HuH-7.5 (cell line): ENCODE data around the gene ARHGAP23.
"Not testable (repeated sequence)": the region's sequence is repeated elsewhere in the genome, so short reads cannot be mapped to it uniquely, and the experiment has no call there.

ENCODE experiments used
- DNase-seq: peaks from one replicate; pipeline ENCODE4 v3.0.0; 2011; ENCODE audit warnings: low spot score

ARHGAP23 gene

DNA sequence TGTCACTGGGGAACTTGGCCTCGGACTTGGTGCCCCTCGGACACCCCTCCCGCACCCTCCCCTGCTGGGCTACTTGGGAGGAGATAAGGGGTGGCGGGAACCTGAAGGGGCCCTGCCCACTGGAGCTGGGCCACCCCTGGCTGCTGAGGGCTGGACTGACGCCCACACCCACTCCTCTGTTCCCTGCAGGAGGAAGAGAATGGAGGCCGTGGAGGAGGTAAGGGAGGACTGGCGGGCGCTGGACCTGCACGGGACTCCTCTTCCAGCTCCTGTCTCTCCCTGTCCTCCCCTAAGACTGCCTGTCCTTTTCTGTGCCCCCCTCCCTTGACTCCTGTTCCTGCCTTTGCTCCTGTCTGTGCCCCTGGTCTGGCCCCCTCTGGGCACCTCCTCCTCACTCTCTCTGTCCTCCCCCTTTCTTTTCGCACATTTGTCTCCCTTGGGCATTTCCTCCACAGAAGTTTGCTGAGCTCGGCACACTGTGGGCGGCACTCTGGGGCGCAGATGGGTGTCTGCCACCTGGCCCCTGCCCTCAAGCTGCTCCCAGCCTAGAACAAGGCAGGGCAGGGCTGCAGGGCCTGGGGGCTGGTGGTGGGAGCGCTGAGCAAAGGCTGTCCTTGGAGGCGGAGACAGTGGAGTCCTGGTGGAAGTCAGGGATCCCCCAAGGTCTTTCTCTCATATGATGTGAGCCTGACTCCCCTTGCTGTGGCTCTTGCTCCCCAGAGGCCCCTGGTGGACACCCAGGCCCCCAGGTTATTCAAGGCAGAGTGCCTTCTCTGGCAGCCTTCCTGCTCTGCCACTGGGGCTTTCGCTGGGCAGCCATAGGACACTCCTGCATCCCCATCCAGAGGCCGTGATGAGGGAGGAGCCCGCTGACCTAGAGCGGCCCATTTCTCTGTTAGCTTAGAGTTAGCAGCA lies 32.7 kb downstream of the ARHGAP23 start:
- DNase-seq, result no peak

DNA sequence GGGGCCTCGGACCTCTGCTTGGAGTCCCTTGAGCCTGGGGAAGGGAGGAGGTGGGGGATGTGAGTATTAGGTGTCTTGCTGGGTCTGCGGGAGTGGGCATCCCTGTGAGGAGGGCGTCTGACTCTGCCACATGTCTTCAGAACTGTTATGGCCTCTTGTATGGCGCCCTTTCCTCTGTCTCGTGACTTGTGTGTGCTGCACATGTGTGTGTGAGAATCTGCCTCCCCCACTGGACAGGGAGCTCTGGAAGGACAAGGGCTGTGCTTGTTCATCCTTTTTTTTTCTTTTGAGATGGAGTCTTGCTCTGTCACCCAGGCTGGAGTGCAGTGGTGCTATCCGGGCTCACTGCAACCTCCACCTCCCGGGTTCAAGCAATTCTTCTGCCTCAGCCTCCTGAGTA lies 33.4 kb downstream of the ARHGAP23 start:
- no peak for DNase-seq

DNA sequence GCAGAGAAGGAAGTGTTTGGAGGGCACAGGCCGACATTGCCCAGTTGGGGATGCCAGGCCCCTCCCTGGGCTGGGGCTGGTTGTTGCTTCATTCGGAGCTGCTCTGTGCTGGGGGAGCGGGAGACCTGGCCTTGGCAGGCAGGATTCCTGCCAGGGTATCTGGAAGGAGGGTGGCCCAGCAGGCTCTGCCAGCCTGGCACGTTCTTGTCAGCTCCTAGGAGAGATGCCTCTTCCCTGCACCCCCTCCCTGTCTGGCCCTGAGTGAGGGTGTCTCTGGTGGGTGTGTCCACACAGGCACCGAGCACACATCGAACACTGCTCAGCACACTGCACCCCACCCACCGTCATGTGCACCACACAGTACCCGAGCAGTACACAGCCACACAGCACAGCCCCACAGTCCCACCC lies 35.2 kb downstream of the ARHGAP23 start:
- no peak for DNase-seq

DNA sequence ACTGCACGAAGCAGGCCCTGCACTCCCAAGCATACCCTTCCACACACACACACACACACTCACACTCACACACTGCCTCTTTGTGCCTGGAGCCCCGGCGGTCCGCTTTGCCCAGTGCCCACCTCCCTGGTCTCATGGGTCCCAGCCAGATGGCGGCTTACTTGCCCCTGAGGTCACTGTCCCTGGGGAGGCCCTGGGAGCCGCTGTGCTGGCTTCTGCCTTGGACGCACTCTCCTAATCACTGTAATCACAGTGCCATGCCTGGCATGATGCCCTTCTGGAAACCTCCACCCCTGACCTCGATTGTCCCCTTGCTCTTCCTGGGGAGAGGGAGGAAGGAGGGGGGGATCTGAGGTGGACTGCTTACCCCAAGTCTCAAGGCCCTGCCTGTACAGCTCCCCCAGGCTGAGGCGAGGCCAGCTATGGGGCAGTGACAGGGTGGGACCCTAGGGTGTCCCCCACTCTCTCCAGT lies 36.0 kb downstream of the ARHGAP23 start:
- DNase-seq, result no peak

DNA sequence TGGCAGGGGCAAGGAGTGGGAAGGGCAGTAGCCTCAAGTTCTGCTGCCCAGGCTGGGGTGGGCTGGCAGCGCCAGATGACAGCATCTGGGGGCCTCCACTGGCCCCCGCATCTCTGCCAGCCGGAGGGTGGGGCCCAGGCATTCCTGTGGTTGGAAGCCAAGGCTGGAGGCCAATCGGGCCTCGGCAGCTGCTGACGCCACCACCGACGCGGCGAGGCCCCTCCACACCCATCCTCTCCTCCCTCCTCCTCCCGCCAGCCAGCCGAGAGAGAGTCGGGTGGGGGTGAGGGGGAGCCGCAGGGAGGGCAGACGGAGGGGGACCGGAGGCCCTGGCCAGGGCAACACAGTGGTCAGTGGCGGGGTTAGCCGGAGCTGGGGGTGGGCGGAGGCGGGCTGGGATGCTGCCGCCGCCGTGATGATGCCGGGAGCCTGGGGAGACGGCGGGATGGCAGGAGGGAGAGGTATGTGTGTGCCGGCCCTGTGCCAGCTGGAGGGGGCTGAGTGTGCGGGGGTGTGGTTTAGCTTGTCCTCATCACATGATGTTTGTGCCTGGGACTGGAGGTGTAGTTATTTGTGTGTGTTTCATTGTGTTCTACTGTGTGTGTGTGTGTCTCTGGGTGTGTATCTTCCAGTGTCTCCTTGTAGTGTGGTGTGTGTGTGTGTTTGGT lies 36.6 kb downstream of the ARHGAP23 start:
- DNase-seq, result no peak

DNA sequence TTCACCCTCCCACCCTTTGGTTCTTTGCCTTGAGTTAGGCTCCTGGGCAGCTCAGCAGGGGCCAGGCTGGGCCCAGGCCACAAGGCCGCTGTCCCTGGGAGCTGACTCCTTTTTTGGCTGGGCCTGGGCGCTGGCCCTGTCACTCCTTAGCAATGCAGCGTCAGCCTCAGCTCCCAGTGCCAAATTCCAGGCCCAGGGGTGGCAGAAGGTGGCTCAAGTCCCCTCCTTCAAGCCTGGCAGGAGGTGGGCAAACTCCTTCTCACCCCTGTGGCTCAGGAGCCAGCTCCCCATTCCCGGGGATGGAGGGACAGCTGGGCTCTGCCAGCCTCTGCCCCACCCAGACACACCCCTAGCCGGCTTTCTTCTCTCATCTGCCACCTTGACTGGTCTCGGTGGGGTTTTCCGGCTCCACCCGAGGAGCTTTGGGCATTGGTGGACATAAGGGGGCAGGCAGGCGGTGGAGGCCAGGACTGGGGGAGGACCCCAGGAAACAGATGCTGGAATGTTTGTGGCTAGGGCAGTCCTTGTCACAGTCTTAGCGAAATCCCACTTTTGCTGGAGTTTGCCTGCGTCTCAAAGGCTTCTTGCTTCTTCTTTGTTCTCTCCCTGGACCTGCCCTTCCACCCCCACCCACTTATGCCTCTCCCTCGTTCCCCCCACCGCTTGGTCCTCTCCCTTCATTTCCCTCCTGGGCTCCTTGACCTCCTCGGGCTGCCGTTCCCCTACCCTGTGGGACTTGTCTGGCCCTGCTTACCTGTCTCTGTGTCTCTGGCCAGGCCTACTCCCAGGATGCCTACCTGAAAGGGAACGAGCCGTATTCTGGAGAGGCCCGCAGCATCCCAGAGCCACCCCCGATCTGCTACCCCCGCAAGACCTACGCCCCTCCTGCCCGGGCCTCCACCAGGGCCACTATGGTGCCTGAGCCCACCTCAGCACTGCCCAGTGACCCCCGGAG lies 37.4 kb downstream of the ARHGAP23 start:
- DNase-seq, result no peak

DNA sequence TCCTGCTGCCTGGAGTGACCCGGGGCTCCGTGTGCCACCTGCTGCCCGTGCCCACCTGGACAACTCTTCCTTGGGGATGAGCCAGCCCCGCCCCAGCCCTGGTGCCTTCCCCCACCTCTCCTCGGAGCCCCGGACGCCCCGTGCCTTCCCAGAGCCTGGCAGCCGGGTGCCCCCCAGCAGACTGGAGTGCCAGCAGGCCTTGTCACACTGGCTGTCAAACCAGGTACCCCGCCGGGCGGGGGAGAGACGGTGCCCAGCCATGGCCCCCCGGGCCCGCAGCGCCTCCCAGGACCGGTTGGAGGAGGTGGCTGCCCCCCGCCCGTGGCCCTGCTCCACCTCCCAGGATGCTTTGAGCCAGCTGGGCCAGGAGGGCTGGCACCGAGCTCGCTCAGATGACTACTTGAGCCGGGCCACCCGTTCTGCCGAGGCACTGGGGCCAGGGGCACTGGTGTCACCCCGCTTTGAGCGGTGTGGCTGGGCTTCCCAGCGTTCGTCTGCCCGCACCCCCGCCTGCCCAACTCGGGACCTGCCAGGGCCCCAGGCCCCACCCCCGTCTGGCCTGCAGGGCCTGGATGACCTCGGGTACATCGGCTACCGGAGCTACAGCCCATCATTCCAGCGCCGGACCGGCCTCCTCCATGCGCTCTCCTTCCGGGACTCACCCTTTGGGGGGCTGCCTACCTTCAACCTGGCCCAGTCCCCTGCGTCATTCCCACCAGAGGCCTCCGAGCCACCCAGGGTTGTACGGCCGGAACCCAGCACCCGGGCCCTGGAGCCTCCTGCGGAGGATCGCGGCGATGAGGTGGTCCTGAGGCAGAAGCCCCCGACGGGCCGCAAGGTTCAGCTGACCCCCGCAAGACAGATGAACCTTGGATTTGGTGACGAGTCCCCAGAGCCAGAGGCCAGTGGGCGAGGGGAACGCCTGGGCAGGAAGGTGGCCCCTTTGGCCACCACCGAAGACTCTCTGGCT lies 38.4 kb downstream of the ARHGAP23 start:
- DNase-seq, result no peak

DNA sequence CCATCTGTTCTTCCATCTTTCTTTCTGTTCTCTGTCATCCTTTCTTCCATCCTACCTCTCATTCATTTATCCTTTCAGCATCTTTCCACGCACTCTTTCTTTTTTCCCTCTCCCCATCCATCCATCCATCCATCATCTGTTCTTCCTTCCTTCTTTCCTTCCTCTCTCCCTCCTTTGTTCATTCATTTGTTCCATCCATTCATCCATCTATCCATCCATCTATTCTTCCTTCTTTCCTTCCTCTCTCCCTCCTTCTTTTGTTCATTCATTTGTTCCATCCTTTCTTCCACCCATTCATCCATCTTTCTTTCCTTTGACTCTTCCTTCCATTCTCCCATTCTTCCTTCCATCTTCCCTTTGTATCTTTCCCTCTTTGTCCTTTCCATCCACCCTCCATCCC lies 39.2 kb downstream of the ARHGAP23 start:
- DNase-seq, result no peak

DNA sequence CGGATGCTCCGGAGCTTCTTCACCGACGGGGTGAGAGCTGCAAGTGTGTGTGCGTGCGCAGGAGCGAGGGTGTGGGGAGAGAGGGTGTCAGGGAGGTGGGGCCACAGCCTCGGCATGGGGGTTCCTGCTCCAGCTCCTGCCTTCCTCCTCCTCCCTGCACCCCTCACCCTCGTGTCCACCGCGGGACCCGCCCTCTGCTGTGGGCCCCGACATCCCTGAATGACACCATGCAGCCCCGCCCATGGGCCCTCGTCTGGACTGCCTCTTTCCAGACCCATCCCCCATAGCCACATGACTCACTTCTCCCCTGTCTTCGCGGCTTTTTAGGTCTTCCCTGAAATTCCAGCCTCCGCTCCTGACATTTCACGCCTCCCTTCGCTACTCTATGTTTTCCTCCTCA lies 41.6 kb downstream of the ARHGAP23 start:
- DNase-seq, result no peak

DNA sequence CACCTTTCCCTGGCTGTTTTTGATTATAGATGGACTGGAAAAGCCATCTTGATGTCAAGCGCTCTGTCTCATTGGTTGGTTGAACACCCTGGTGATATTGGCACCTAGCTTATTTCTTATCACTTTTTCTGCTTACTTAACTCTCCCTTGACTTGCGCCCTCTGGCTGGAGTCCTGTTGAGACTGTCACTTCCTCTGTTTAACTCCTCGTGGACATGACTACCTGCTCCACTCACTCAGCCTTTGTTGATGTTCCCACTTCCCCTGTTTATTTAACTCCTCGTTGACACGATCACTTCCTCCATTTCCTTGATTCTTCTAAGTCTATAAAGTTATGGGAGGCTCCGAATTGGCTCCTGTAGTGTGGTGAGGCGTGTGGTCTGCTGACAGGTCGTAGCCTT lies 43.0 kb downstream of the ARHGAP23 start:
- not testable (repeated sequence) for DNase-seq

DNA sequence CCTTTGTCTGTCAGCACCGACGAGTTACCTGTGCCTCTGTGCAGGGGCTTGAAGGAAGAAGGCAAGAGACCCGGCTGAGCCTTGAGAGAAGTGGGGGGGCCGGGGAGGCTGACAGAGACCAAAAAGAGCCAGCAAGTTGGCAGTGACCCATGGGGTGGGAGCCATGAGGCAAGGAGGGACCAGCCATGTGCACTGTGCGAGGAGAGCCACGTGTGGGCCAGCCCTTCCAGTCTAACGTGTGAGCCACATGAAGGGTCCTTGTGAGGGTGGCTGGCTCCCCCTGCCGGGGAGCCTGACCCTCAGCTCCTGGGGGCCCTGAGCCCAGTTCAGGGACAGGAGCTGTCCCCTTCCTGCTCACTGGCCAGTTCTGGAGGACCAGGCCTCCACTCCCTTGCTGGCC lies 46.4 kb downstream of the ARHGAP23 start:
- DNase-seq, result not testable (repeated sequence)

DNA sequence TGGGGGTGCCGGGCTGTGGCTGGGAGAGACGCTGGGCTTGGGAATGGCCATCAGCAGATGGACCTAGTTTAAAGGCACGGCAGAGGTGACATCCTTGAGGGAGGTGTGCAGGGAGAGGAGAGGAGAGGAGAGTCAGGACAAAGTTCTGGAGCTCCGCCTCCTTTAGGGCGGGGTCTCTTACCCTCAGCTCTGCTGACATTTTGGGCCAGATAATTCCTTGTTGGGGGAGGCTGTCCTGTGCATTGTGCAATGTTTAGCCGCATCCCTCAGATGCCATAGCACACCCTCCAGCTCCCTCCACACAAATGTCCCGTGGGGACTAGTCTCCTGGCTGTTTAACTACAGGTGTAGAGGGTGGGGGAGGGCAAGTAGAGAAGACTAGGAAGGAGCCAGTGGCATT lies 48.3 kb downstream of the ARHGAP23 start:
- DNase-seq, result no peak

DNA sequence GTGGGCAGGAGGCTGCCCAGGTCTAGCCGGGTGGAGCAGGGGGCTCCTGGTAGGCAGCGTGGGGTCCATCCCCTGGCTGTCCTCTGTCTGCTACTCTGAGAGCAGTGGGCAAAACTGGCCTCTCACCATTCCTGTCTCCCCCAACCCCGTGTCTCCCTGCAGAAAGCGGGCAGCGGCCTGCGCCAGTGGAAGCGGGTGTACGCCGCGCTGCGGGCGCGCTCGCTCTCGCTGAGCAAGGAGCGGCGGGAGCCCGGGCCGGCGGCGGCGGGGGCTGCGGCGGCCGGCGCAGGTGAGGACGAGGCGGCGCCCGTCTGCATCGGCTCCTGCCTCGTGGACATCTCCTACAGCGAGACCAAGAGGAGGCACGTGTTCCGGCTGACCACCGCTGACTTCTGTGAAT lies 49.2 kb downstream of the ARHGAP23 start:
- DNase-seq, result not testable (repeated sequence)

DNA sequence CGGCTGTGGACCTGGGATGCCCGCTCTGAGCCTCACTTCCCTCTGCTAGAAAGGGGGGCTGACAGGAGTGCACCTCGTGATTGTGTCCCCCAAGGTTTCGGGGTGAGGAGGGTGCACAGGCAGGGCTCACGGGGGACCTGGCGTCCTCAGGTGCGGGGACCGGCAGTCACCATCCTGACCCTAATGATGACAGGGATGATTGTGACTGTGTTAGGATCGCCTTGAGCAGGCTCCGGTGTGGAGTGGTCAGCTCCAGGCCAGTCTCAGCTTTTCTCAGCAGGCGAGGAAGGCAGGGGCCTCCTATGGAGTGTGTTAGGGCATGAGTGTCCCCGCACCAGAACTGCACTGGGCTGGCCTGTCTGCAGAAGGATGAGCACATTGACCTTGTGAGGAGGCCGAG lies 49.7 kb downstream of the ARHGAP23 start:
- DNase-seq, result not testable (repeated sequence)

DNA sequence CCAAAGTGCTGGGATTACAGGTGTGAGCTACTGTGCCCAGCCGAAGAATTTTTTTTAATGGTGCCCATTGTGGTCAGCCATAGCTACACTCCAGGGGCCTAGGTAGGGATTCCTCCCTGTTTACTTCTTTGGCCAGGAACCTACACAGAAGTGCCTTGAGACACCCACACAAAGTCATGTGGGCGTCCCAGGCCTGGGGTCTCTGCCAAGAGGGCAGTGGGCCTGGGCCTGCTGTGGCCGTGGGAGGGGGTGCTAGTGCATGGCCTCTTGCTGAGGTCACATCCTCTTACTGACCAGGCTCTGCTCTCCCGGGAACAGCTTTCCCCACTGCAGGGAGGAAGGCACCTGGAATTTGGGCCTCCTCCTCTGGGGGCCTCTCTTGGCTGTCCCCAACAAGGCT lies 50.4 kb downstream of the ARHGAP23 start:
- DNase-seq, result not testable (repeated sequence)

DNA sequence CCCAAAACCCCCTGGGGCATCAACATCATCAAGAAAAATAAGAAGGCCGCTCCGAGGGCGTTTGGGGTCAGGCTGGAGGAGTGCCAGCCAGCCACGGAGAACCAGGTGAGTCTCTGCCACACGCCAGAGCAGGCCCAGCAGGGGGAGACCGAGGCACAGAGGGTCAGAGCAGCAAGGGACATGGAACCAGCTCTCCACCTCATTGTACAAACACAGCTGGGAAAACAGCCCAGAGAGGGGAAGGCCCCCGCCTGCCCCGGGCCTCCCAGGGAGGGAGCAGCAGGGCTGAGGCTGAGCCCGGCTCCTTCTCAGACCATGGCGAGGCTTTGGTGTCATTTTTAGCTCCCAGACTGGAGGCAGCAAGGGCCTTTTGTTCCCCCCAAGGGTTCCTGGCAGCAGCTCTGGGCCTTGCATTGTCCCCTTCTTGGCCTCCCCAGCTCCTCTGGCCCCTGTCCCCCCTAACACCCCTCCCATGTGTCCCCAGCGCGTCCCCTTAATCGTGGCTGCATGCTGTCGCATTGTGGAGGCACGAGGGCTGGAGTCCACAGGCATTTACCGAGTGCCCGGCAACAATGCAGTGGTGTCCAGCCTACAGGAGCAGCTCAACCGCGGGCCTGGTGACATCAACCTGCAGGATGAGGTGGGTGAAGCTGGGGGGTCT lies 53.9 kb downstream of the ARHGAP23 start:
- not testable (repeated sequence) for DNase-seq

DNA sequence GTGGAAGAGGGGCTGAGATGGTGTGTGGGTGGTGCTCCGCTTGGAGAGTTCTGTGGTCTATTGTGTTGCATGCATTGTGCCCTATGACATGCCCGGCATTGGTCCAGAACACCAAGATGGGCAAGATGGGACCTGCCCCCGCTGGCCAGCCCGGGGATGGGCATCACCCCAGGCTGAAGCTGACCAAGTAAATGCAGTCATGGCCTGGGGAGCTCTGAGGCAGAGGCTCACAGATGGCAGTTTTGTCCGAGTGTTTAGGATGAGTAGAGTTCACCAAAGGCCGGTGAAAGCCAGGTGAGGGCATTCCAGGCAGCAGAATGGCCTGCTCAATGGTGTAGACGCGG lies 54.4 kb downstream of the ARHGAP23 start:
- not testable (repeated sequence) for DNase-seq

DNA sequence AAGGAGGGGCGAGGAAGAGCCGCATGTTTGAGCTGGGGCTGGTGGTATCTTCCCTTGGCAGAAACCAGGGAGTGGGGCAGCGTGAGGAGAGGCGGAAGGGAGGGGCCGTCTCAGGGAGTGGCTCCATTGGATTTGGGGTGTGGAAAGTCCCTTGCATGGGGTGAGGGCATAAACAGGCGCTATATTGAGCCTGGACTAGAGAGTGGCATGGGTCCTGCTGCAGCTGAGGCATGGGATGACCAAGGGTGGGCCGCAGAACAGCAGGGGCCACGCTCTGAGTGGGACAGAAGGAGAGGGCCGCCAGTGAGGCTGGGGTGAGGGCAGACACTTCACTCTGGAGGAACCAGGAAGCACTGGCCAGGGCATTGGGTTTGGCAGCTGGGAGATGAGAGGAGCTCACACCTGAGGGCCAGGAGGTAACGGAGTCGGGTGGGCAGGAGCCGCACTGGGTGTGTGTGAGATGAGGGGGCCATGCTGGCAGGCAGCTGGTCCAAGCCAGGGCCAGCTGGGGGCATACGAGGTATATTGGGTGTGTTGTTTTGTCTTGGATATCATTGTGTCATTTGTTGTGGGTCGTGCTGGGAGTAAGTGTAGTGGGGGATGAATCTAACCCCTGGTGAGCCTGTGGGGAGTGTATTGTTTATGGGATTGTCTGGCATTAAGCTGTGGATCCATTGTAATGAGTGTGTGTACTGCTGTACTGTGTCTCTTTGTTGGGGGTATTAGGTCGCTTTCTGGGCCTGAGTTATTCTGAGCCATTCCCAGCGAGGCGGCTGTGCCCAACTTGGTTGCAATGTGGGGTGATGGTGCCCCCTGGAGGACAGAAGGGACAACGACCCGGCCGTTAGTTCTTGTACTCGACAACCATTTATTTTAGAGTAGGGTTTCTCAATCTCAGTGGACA lies 56.2 kb downstream of the ARHGAP23 start:
- not testable (repeated sequence) for DNase-seq

DNA sequence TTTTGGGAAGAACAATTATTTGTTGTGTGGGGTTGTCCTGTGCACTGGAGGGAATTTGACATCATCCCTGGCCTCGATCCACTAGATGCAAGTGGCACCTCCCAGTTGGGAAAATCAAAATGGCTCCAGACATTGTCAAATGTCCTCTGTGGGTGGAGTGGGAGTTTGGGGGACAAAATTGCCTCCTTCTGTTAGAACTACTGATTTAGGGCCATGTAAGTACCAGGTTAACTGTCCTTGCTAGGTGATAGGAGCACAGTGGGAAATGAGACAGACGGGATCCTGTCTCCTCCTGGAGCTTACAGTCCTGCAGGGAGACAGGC lies 56.8 kb downstream of the ARHGAP23 start:
- no peak for DNase-seq
